BJ (cell line): Measurements from ENCODE around the gene PLA2R1. TPM values are rescaled to one million over a fixed set of nuclear protein-coding genes. Genes with fewer than 3 reads are reported as not detected.

Source experiments
- CTCF ChIA-PET: fragments of 350-600 bp; formaldehyde crosslinking; extraction: SDS; loops from one replicate; lab custom pipeline; 2021; ENCODE audit warnings: antibody characterized with exemption, inconsistent platforms; lab: Yijun Ruan, JAX
- POLR2A ChIA-PET: fragments of 300-600 bp; sonication (Branson Sonifier 250); formaldehyde crosslinking; extraction: SDS; loops from one replicate; lab custom pipeline; 2021; ENCODE audit warnings: antibody characterized with exemption; lab: Charles Lee
- DNase-seq: peaks from one replicate; pipeline ENCODE4 v3.0.0-alpha.2; 2011; ENCODE audit warnings: low read depth
- H3K27me3 ChIP-seq: 2 replicates; pipeline ENCODE4 v1.6.0; 2011; ENCODE audit warnings: low read length; ENCODE audit not compliant: control insufficient read depth, insufficient read depth
- H3K36me3 ChIP-seq: 2 replicates; pipeline ENCODE4 v1.5.1; 2011; ENCODE audit warnings: low read length; ENCODE audit not compliant: control insufficient read depth, insufficient read depth
- H3K4me3 ChIP-seq: 2 replicates; pipeline ENCODE4 v1.5.1; 2011; ENCODE audit warnings: low read depth, mild to moderate bottlenecking, control low read depth, low read length
- polyA plus RNA-seq: library from polyadenylated mRNA; depleted of rRNA; stranded (reverse); fragments of >200 nt; gene quantifications from 2 replicates; pipeline ENCODE4 v1.2.3, GENCODE V29; 2011
- TF ChIP-seq, protein P1 (sequence below): IDR thresholded peaks from 2 replicates; pipeline ENCODE4 v1.5.1; 2011; ENCODE audit warnings: low read depth, mild to moderate bottlenecking, control low read depth, inconsistent platforms, low read length, moderate library complexity; ENCODE audit not compliant: insufficient read depth

Gene PLA2R1
- polyA plus RNA-seq, 1 experiment = 9.5 TPM

DNA sequence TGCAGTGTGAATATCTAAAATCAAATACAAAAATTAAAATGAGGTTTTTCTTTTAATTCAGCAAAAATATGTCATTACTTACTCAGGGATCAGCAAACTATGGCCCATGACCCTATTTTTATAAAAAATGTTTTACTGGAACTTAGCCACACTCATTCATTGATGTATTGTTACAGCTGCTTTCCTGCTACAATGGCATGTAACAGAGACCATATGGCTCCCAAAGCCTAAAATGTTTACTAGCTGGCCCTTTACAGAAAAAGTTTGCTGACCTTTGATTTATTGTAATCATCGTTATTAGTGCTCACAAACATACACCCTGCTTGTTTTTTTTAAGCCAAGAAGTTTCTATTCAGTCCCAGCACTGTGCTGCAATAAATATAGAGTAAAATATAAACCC lies 120.3 kb downstream of the PLA2R1 start:
- ChIA-PET POLR2A (no interaction called here), CTCF (no interaction called here)
- Histone ChIP-seq H3K36me3 (0 out of 2 replicates have a peak, but pooled peaks cover 1% of the 10 kb centered on the region), H3K27me3 (no peaks in the 10 kb centered on the region), H3K4me3 (no peak overlapping the region)
- TF ChIP-seq, protein P1, sequence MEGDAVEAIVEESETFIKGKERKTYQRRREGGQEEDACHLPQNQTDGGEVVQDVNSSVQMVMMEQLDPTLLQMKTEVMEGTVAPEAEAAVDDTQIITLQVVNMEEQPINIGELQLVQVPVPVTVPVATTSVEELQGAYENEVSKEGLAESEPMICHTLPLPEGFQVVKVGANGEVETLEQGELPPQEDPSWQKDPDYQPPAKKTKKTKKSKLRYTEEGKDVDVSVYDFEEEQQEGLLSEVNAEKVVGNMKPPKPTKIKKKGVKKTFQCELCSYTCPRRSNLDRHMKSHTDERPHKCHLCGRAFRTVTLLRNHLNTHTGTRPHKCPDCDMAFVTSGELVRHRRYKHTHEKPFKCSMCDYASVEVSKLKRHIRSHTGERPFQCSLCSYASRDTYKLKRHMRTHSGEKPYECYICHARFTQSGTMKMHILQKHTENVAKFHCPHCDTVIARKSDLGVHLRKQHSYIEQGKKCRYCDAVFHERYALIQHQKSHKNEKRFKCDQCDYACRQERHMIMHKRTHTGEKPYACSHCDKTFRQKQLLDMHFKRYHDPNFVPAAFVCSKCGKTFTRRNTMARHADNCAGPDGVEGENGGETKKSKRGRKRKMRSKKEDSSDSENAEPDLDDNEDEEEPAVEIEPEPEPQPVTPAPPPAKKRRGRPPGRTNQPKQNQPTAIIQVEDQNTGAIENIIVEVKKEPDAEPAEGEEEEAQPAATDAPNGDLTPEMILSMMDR = no peak
- no peak for DNase-seq

DNA sequence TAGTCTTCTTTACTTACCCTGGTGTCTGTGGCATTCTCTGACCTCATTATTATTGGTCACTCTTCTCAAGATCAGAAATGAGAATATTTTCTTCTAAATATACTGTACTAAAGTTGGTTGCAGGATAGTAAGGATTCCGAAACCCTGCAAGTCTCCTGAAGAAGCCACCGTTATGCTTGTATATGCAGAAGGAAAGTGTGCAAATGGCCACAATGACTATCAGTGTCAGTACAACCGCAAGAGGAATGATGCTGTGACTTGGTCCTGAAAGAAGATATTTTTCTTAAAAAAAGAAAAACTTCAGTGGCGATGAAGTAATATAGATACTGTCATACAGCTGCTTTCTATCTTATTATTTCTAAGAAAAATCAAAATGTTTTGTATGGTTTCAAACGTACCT lies 120.7 kb downstream of the PLA2R1 start:
- ChIA-PET CTCF (no interaction called here), POLR2A (no interaction called here)
- Histone ChIP-seq H3K4me3 (no peak overlapping the region), H3K36me3 (0 out of 2 replicates have a peak, but pooled peaks cover 1% of the 10 kb centered on the region), H3K27me3 (no peaks in the 10 kb centered on the region)
- DNase-seq = no peak
- TF ChIP-seq, protein P1 = no peak

DNA sequence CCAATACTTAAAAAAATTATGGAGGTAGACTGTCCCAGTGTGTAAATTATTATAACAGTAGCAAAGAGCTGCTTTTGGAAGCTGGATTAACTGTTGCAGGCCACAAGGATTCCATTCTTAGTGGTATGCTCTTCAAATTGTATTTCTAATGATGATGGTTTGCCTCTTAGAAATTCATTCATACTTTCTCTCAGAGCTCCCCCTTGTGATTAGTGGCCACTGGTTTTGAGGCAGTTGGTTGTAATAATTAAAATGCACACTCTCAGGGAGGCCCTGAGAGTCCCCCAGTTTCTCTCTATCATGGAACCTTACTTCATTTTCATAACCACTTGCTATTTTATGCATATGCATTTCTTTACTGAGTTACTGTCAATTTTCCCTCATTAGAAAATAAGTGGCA lies 122.5 kb downstream of the PLA2R1 start:
- TF ChIP-seq, protein P1 = peak; percentile 36
- ChIA-PET CTCF (interaction anchor here (0.6 to 1.3 kb wide), 5 partner anchors 9 to 116 kb away, joined by 3 to 4 read pairs (median 3); no protein-coding TSS in a partner anchor), POLR2A (interaction anchor here (0.5 kb wide), 1 partner anchor 36 kb away, joined by 3 read pairs; no protein-coding TSS in a partner anchor)
- no peak for DNase-seq
- H3K4me3 ChIP-seq = no peak overlapping the region
- 0 out of 2 replicates have a peak, but pooled peaks cover 1% of the 10 kb centered on the region for H3K36me3 ChIP-seq
- no peaks in the 10 kb centered on the region for H3K27me3 ChIP-seq

DNA sequence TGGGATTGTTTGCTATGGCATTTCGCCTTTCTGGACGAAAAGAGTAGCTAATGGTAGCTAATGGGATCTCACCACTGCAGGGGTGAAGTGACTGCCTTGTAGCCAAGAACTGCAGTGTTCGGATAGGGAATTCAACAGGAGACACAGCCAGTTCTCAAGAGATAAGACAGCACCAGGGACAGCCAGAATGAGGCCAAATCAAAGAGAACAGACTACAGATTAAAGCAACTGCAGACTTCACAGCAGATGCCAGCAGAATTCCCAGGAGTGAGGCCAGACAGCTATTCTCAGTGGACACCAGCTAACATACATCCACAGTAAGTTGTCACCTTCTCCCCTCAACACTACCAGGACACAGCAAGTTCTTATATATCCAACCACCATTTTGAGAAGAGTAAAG lies 124.0 kb downstream of the PLA2R1 start:
- Histone ChIP-seq H3K36me3 (0 out of 2 replicates have a peak, but pooled peaks cover 1% of the 10 kb centered on the region), H3K4me3 (no peak overlapping the region), H3K27me3 (no peaks in the 10 kb centered on the region)
- CTCF ChIA-PET = no interaction called here
- POLR2A ChIA-PET = no interaction called here
- DNase-seq = no peak
- TF ChIP-seq, protein P1 = no peak

DNA sequence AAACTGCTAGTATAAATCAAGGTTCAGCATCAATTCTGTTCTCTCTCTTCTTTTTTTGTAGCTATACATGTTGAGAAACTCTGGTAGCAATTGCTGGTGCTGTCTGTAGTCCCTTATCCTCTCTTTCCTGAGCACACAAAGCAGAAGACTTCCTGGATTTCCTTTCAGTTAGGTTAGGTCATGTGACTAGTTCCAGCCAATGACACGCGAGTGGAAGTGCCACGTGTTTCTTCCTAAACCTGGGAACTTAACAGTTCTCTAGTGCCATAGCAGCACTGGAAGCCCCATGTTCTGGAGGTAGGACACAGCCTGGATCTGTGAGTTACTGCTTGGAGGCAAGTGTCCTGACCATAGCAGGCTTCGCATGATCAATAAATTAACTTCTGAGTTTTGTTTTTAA lies 125.9 kb downstream of the PLA2R1 start:
- no peak for DNase-seq
- POLR2A ChIA-PET = no interaction called here
- Histone ChIP-seq H3K36me3 (0 out of 2 replicates have a peak, but pooled peaks cover 1% of the 10 kb centered on the region), H3K4me3 (no peak overlapping the region), H3K27me3 (no peaks in the 10 kb centered on the region)
- TF ChIP-seq, protein P1 = no peak
- CTCF ChIA-PET = interaction anchor here (2.2 kb wide), 1 partner anchor 15 kb away, joined by 4 read pairs; no protein-coding TSS in a partner anchor
